Measurements from ENCODE around the gene KANSL1.

The KANSL1 gene

GRCh38 chr17:46001390-46002310 is 191.6 kb downstream of the KANSL1 start:
- DNase-seq (ENCODE audit: low spot score) = no peak

GRCh38 chr17:46000757-46001156 is 192.5 kb downstream of the KANSL1 start:
- DNase-seq (ENCODE audit: low spot score) = no peak

- DNase-seq (ENCODE audit: low spot score) = no peak
These were observed 192.9 kb downstream of the KANSL1 start for GRCh38 chr17:46000292-46000691.

DNA sequence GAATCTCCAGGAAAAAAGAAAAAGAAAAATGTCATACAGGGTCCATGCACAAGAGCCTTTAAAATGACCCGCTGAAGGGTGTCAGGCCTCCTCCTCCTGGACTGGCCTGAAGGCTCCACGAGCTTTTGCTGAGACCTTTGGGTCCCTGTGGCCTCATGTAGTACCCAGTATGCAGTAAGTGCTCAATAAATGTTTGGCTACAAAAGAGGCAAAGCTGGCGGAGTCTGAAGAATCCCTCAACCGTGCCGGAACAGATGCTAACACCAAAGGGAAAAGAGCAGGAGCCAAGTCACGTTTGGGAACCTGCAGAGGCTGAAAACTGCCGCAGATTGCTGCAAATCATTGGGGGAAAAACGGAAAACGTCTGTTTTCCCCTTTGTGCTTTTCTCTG is 193.3 kb downstream of the KANSL1 start:
- DNase-seq (ENCODE audit: low spot score) = no peak

GRCh38 chr17:45998987-45999899 is 194.0 kb downstream of the KANSL1 start, which contains the start of gene STH:
STH (plus strand) TSS chr17:45999250; CDS start chr17:45999280, 30 bp downstream.
- no peak for DNase-seq (ENCODE audit: low spot score)

DNA sequence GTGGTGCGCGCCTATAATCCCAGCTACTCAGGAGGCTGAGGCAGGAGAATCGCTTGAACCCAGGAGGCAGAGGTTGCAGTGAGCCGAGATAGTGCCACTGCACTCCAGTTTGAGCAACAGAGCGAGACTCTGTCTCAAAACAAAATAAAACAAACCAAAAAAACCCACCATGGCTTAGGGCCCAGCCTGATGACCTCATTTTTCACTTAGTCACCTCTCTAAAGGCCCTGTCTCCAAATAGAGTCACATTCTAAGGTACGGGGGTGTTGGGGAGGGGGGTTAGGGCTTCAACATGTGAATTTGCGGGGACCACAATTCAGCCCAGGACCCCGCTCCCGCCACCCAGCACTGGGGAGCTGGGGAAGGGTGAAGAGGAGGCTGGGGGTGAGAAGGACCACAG is 195.6 kb downstream of the KANSL1 start:
- no peak for DNase-seq (ENCODE audit: low spot score)

DNA sequence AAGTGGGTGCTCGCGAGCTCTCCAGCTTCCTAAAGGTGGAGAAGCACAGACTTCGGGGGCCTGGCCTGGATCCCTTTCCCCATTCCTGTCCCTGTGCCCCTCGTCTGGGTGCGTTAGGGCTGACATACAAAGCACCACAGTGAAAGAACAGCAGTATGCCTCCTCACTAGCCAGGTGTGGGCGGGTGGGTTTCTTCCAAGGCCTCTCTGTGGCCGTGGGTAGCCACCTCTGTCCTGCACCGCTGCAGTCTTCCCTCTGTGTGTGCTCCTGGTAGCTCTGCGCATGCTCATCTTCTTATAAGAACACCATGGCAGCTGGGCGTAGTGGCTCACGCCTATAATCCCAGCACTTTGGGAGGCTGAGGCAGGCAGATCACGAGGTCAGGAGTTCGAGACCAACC is 196.1 kb downstream of the KANSL1 start:
- DNase-seq (ENCODE audit: low spot score) = no peak

DNA sequence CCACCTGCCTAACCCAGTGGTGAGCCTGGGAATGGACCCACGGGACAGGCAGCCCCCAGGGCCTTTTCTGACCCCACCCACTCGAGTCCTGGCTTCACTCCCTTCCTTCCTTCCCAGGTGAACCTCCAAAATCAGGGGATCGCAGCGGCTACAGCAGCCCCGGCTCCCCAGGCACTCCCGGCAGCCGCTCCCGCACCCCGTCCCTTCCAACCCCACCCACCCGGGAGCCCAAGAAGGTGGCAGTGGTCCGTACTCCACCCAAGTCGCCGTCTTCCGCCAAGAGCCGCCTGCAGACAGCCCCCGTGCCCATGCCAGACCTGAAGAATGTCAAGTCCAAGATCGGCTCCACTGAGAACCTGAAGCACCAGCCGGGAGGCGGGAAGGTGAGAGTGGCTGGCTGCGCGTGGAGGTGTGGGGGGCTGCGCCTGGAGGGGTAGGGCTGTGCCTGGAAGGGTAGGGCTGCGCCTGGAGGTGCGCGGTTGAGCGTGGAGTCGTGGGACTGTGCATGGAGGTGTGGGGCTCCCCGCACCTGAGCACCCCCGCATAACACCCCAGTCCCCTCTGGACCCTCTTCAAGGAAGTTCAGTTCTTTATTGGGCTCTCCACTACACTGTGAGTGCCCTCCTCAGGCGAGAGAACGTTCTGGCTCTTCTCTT is 196.8 kb downstream of the KANSL1 start:
- no peak for DNase-seq (ENCODE audit: low spot score)

- DNase-seq (ENCODE audit: low spot score) = no peak
These were observed 197.5 kb downstream of the KANSL1 start for GRCh38 chr17:45995627-45996270.

- DNase-seq (ENCODE audit: low spot score) = no peak
These were observed 198.2 kb downstream of the KANSL1 start for GRCh38 chr17:45994987-45995386.

- no peak for DNase-seq (ENCODE audit: low spot score)
These were observed 199.1 kb downstream of the KANSL1 start for GRCh38 chr17:45993962-45994627.

DNA sequence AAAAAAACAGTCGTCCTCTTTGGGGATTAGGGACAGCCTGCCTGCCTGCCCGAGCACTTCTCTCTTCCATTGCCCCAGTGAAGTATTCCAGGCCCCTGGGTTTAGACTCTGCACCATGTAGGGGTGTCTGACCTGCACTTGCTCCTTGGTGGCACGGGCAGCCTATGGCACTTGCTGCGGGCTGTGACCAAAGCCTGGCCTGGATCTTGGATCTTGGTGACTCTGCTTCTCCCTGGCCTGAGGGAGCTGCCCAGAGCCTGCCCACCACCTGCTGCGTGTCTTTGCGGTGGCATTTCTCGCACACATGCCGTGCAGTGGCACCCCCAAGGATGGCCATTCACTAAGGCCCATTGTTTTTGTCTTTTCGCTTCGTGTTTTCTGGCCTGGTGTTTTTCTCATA is 200.3 kb downstream of the KANSL1 start:
- DNase-seq (ENCODE audit: low spot score) = no peak

GRCh38 chr17:45992175-45992574 is 201.1 kb downstream of the KANSL1 start:
- no peak for DNase-seq (ENCODE audit: low spot score)

DNA sequence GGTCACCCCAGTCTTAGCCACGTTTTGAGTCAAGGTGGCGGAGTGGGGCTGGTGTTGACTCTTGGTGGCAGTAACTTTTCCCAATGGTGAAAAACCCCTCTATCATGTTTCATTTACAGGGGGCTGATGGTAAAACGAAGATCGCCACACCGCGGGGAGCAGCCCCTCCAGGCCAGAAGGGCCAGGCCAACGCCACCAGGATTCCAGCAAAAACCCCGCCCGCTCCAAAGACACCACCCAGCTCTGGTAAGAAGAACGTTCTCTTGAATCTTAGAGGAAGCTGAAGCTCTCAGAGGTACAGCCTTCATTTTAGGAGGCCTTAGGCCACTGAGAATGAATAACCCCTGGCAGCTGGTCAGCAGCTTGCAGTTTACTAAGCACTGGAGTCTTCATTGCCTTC is 201.9 kb downstream of the KANSL1 start:
- no peak for DNase-seq (ENCODE audit: low spot score)

DNA sequence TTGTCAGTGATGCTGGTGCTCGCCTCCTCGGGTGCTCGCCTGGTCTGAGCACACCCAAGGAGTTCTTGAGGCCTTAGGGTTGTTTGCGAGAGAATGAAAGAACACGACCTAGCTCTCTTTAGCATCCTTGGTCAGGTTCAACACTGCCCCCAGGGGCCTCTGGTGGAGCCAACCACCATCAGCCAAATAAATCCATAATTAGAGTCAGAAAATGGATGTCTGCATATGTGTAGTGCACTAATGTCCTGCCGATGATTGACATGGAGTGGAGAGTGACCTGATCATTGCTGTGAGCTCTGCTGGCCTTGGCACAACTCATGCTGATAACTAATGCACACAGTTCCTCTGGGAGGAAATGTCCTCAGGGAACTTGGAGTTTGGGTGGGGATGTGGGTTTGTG is 202.3 kb downstream of the KANSL1 start:
- DNase-seq (ENCODE audit: low spot score) = no peak

DNA sequence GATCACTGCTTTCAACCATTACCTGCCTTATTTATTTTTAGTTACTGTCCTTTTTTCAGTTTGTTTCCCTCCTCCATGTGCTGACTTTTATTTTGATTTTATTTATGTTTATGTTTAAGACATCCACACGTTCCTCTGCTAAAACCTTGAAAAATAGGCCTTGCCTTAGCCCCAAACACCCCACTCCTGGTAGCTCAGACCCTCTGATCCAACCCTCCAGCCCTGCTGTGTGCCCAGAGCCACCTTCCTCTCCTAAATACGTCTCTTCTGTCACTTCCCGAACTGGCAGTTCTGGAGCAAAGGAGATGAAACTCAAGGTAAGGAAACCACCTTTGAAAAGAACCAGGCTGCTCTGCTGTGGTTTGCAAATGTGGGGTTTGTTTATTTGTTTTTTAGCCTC is 203.5 kb downstream of the KANSL1 start:
- DNase-seq (ENCODE audit: low spot score) = no peak

DNA sequence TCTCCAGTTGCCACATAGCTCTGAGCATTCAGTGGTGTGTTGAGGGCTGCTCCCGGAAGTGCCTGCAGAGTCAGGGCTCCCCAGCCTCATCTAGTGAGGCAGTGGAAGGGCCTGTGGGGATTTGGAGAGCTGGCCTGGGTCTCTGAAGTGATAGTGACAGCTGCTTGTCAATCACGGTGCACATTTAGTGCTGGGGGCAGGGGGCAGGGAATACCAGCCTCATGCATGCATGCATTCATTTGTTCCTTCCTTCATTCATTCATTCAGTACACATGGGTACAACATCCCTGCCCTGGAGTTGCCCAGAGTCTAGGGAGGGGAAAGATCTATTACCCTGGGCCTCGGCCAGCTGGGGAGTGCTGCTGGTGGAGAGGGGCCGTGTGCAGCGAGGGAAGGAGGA is 205.5 kb downstream of the KANSL1 start:
- no peak for DNase-seq (ENCODE audit: low spot score)

- DNase-seq (ENCODE audit: low spot score) = no peak
These were observed 207.2 kb downstream of the KANSL1 start for GRCh38 chr17:45986056-45986455.

GRCh38 chr17:45985447-45985846 is 207.8 kb downstream of the KANSL1 start:
- no peak for DNase-seq (ENCODE audit: low spot score)

DNA sequence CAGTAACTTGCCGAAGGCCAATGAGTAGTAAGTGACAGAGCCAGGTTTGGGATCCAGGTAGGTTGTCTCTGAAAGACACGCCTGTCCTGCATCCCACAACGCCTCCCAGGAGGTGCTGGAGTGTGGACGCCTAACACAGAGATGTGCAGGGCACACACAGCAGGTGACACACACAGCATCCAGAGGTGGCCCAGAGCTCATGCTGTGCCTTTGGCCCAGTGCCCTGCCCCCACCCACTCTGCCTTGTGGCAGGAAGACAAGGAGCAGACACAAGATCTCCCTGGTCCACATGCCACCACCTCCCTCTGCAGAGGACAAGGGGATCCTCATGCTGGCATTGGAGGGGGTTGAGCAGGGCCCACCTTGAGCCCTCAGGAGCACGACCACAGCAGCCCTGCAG is 208.9 kb downstream of the KANSL1 start:
- no peak for DNase-seq (ENCODE audit: low spot score)
